VCaP (cell line): ENCODE data around the gene BIRC7.

Experiments used
- H3K27ac ChIP-seq: fragments of 450-650 bp; 2 replicates; pipeline ENCODE4 v1.5.1; 2017
- TF ChIP-seq, protein P1 (sequence below): fragments of 450-650 bp; conservative IDR thresholded peaks from 2 replicates; pipeline ENCODE4 v1.5.1; 2017; ENCODE audit warnings: mild to moderate bottlenecking, moderate library complexity

BIRC7 gene

DNA sequence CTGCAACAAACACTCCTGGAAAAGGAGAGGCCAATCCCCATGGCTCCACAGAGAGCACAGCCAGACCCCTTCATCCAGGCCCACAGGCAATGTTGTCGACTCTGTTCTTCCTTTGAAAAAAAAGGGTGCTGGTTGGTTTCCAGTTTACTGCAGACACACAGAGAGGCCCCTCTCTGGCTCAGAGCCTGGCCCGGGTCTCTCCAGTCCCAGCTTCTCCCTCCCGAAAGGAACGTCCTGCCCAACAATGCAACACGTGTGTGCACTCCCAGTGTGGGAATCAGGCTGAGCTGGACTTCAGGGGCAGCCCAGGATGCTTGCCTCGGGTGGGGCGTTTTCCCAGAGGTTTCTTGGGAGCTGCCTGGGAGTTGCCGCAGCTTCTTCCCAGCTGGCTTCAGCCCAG, 23.1 kb downstream of the BIRC7 start:
- H3K27ac ChIP-seq = no peak overlapping the region
- TF ChIP-seq, protein P1, sequence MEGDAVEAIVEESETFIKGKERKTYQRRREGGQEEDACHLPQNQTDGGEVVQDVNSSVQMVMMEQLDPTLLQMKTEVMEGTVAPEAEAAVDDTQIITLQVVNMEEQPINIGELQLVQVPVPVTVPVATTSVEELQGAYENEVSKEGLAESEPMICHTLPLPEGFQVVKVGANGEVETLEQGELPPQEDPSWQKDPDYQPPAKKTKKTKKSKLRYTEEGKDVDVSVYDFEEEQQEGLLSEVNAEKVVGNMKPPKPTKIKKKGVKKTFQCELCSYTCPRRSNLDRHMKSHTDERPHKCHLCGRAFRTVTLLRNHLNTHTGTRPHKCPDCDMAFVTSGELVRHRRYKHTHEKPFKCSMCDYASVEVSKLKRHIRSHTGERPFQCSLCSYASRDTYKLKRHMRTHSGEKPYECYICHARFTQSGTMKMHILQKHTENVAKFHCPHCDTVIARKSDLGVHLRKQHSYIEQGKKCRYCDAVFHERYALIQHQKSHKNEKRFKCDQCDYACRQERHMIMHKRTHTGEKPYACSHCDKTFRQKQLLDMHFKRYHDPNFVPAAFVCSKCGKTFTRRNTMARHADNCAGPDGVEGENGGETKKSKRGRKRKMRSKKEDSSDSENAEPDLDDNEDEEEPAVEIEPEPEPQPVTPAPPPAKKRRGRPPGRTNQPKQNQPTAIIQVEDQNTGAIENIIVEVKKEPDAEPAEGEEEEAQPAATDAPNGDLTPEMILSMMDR = no peak

DNA sequence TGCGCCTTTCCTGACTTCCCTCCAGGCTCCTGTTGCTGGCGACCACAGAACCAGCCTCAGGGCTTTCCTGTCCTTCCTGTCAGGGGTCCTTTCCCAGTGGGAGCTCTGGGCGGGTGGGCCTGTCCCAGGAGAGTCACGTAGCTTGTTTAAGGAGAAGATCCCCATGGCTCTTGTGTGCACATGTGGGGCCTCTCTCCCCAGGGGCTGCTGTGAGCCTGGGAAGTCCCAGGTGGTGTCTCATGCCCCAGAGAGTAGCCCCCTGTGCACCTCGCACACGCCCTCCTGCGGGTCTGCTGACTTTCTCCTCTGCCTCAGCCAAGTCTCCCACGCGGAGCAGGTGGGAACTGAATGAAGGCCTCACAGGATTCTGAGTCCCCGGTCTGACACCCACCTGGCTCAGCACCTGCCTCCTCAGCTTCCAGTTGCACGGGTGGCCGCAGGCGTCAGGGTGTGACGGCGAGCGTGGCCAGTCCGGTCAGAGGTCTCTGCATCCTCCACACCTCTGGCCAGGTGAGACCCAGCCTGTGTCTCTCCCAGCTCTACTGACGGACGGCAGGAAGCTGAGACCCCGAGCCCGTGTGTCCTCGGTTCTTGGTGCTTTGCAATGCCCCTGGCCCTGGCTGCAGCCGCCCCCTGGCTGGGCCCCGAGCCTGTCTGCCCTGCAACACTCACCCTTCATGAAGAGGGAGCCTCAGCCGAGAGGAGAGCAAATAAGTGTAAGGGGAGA, 24.2 kb downstream of the BIRC7 start:
- TF ChIP-seq, protein P1 = no peak
- H3K27ac ChIP-seq = no peak overlapping the region

DNA sequence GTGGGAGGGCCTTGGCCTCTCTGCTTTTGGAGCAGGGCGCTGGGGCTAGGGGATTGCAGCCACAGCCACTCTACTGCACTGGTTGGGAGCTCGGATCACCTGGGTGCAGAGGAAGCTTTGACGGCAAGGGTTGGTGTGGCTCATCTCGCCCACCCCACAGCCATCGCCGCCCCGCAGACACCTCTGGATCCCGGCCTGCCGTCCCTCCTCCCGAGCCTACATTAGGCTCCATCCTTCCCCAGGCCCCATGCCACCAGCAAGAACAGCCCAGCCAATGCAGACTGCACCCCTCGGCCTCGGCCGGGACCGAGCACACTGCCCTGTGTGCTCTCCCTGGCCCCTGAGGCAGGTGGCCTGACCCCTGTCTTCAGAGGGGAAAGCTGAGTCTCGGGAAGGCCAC, 24.8 kb downstream of the BIRC7 start:
- TF ChIP-seq, protein P1 = no peak
- no peak overlapping the region for H3K27ac ChIP-seq

DNA sequence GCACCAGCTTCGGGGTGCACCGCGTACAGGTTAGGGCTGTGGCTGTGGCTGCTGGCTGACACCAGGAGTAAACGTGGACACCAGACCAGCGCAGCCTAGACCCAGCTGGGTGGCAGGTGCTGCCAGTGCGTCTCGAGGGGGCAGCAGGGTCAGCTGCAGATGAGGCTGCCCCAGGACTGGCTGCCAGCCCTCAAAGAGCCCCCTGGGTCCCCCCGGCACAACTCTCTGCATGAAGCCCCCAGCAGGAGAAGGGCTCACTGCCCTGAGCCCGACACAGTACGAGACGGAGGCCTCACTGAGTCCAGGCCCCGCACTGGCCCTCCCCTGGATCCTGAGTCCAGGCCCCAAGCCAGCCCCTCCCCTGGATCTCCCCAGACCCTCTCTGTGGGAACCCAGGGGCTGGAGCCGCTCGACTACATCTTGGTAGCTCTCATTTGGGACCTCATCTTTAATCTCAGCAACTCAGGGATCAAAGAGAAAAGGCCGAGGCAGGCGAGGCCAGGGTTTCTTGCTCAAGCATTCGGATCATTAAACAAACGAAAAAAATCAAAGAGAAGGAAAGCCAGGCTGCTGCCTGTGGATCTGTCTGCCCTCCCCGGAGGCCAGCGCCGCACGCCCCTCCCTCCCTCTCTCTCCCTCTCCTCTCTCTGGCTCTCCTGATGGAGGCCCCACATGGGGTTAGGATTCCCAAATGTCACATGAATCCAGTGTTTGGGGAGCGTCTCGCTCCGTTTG, 25.5 kb downstream of the BIRC7 start:
- H3K27ac ChIP-seq = no peak overlapping the region
- TF ChIP-seq, protein P1 = no peak

DNA sequence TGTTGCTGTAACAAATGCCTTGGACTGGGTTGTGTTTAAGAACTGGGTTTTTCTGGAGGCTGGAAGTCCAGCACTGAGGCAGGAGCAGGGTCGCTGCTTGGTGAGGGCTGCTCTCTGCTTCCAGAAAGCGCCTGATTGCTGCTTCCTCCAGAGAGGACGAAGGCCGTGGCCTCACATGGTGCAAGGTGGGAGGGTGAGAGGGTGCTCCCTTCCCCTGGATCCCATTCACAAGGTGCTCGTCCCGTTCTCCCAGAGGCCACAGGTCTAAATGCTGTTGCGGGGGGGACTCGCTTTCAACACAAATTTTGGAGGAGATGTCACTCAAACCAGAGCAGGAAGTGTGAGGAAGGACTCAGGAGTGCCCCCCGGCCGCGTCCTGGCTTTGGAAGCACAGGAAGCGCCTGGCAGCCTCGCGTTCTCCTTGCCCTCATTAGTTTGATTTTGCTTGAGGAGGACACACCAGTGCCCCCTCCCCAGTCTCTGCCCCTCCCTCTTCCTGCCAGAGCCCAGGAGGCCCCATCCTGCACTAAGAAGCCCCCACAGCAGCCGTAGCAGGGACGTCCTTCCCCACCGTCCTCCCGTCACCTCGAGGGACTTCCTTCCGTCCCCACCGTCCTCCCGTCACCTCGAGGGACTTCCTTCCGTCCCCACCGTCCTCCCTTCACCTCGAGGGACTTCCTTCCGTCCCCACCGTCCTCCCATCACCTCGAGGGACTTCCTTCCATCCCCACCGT, 26.3 kb downstream of the BIRC7 start:
- H3K27ac ChIP-seq = no peak overlapping the region

DNA sequence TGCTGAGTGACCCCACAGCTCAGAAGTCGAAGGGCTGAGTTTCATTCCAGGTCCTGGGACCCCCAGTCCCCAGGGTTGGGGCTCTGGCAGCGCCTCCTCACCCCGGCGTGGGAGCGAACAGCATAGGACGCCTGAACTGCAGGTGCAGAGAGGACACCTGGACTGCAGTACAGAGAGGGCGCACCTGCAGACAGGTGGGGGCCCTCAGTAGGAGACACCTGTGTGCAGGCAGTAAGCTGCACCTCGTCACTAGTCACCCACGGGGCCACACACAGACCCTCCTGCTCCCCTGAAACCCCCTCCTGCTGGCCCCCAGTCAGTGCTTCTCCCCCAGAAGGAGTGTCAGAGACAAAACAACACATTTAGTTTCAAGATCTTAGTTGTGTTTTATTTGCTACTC, 27.1 kb downstream of the BIRC7 start:
- TF ChIP-seq, protein P1 = no peak
- H3K27ac ChIP-seq = no peak overlapping the region

More for the DNA sequence above, 26.3 kb downstream of the BIRC7 start:
- TF ChIP-seq, protein P1 = no peak

DNA sequence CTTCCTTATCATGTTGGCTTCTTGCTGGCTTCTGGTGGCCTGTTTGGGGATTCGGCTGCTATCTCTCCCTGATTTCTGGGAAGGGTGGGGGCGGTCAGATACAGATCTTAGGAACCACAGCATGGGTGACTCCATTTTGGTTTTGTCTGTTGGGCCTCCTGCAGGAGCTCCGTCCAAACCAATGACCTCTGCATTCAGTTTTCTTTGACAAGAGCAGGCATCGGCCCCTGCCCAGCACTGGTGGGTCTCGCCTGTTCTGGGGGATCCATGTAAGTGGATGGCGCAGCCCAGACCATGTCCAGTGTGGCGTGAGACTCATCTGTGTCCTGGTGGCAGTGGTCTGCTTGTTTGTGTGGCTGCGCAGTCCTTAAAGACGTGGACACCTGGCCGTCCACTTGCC, 28.3 kb downstream of the BIRC7 start:
- TF ChIP-seq, protein P1 = no peak
- no peak overlapping the region for H3K27ac ChIP-seq
